Osteoblast (primary cell): ENCODE measurements around the gene TENM4. TPM values are rescaled to one million over a fixed set of nuclear protein-coding genes. Genes with fewer than 3 reads are reported as not detected.
A peak's percentile ranks its signal among the peaks of the same experiment; 100 is the strongest.

ENCODE experiments used
- DNase-seq: peaks from one replicate; pipeline ENCODE4 v3.0.0; 2011; ENCODE audit warnings: low spot score, mixed read lengths; ENCODE audit not compliant: insufficient read length; ENCODE audit errors: missing footprints
- H2AFZ ChIP-seq: 2 replicates; pipeline ENCODE4 v1.6.0; 2011; ENCODE audit warnings: mild to moderate bottlenecking, low read length
- H3K27ac ChIP-seq: 2 replicates; pipeline ENCODE4 v1.5.1; 2011; ENCODE audit warnings: mild to moderate bottlenecking, low read depth, low read length, moderate library complexity
- H3K27me3 ChIP-seq: 2 replicates; pipeline ENCODE4 v1.6.0; 2012; ENCODE audit warnings: mild to moderate bottlenecking, control low read depth, inconsistent platforms, low read length, moderate library complexity; ENCODE audit not compliant: insufficient read depth
- H3K36me3 ChIP-seq: 2 replicates; pipeline ENCODE4 v1.5.1; 2011; ENCODE audit warnings: mild to moderate bottlenecking, low read length, control low read depth, moderate library complexity; ENCODE audit not compliant: insufficient read depth
- H3K4me1 ChIP-seq: 2 replicates; pipeline ENCODE4 v1.5.1; 2011; ENCODE audit warnings: mild to moderate bottlenecking, low read length, control low read depth, moderate library complexity; ENCODE audit not compliant: insufficient read depth
- H3K4me2 ChIP-seq: 2 replicates; pipeline ENCODE4 v1.6.0; 2011; ENCODE audit warnings: mild to moderate bottlenecking, low read length; ENCODE audit not compliant: insufficient read depth
- H3K4me3 ChIP-seq: fragments of 200-600 bp; sonication (generic); 3 replicates; pipeline ENCODE4 v1.5.1; 2012; ENCODE audit warnings: mild to moderate bottlenecking, low read length, inconsistent platforms; ENCODE audit not compliant: insufficient read depth
- H3K79me2 ChIP-seq: 2 replicates; pipeline ENCODE4 v1.6.0; 2012; ENCODE audit warnings: mild to moderate bottlenecking, low read length, control low read depth, inconsistent platforms; ENCODE audit not compliant: insufficient read depth
- H3K9me3 ChIP-seq: 2 replicates; pipeline ENCODE4 v1.5.1; 2011; ENCODE audit warnings: low read depth, low read length, control low read depth
- H4K20me1 ChIP-seq: 2 replicates; pipeline ENCODE4 v1.6.0; 2012; ENCODE audit warnings: mild to moderate bottlenecking, low read length, control low read depth; ENCODE audit not compliant: insufficient read depth
- total RNA-seq: library from RNA; depleted of rRNA; stranded (reverse); fragments of >200 nt; gene quantifications from 2 replicates; pipeline ENCODE4 v1.2.3, GENCODE V29; 2012
- TF ChIP-seq, protein P1 (sequence below): IDR thresholded peaks from 2 replicates; pipeline ENCODE4 v1.5.1; 2011; ENCODE audit warnings: mild to moderate bottlenecking, low read depth, low read length, moderate library complexity; ENCODE audit errors: extremely low read depth

The TENM4 gene
- total RNA-seq, 1 donor = 63.3 TPM

DNA sequence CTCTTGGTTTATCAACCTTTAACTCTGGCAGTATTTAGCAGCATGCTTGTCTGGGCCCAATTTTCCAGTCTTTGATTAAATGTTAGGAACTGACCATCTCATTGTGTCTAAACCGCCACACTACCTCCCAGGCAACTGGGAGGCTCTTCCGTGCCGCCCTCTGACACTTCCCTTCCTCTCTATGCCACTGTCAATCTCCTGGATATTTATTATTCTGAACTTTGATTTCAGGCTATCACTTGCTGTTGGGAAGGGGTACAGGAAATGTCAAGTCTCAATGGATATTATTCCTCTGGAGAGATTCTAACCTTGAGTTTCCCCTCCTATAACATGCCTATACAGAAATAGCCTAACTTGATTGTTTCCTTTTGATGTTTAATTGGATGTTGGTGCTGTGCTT lies 643.3 kb downstream of the TENM4 start:
- no peaks in the 10 kb centered on the region for H3K36me3 ChIP-seq
- no peaks in the 10 kb centered on the region for H3K9me3 ChIP-seq
- H3K27ac ChIP-seq = peak overlapping the region; percentile 93
- no peak for DNase-seq
- no peaks in the 10 kb centered on the region for H3K27me3 ChIP-seq
- H3K4me2 ChIP-seq = peak overlapping the region; percentile 28
- no peaks in the 10 kb centered on the region for H3K79me2 ChIP-seq
- H4K20me1 ChIP-seq = no peaks in the 10 kb centered on the region
- TF ChIP-seq, protein P1, sequence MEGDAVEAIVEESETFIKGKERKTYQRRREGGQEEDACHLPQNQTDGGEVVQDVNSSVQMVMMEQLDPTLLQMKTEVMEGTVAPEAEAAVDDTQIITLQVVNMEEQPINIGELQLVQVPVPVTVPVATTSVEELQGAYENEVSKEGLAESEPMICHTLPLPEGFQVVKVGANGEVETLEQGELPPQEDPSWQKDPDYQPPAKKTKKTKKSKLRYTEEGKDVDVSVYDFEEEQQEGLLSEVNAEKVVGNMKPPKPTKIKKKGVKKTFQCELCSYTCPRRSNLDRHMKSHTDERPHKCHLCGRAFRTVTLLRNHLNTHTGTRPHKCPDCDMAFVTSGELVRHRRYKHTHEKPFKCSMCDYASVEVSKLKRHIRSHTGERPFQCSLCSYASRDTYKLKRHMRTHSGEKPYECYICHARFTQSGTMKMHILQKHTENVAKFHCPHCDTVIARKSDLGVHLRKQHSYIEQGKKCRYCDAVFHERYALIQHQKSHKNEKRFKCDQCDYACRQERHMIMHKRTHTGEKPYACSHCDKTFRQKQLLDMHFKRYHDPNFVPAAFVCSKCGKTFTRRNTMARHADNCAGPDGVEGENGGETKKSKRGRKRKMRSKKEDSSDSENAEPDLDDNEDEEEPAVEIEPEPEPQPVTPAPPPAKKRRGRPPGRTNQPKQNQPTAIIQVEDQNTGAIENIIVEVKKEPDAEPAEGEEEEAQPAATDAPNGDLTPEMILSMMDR = no peak
- H2AFZ ChIP-seq = no peak overlapping the region
- peaks cover 71% of the 10 kb centered on the region for H3K4me1 ChIP-seq
- H3K4me3 ChIP-seq = no peak overlapping the region

DNA sequence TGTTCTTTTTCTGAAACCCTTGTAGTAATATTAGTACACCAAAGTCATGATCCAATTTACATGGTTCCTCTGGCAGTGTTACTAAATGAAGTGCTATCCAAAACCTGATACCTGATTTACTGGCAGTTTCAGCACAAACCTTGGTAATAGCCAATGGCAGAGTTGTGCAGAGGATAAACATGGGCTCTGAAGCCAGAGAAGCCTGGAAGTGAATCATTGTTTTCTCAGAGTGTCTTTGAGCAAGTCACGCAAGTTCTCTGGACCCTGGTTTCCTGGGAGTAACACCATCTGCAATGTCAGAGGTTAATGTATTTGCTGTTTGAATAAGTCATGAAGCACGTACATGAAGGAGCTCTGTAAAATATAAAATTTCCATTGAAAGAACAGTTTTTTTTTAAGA lies 643.9 kb downstream of the TENM4 start:
- Histone ChIP-seq H3K4me2 (peak overlapping the region; percentile 28), H3K36me3 (no peaks in the 10 kb centered on the region), H3K4me1 (peaks cover 69% of the 10 kb centered on the region), H3K27ac (peak overlapping the region; percentile 93), H3K9me3 (no peaks in the 10 kb centered on the region), H3K27me3 (no peaks in the 10 kb centered on the region), H3K79me2 (no peaks in the 10 kb centered on the region), H2AFZ (no peak overlapping the region), H3K4me3 (no peak overlapping the region), H4K20me1 (no peaks in the 10 kb centered on the region)
- TF ChIP-seq, protein P1 = no peak
- peak; percentile 74 for DNase-seq

DNA sequence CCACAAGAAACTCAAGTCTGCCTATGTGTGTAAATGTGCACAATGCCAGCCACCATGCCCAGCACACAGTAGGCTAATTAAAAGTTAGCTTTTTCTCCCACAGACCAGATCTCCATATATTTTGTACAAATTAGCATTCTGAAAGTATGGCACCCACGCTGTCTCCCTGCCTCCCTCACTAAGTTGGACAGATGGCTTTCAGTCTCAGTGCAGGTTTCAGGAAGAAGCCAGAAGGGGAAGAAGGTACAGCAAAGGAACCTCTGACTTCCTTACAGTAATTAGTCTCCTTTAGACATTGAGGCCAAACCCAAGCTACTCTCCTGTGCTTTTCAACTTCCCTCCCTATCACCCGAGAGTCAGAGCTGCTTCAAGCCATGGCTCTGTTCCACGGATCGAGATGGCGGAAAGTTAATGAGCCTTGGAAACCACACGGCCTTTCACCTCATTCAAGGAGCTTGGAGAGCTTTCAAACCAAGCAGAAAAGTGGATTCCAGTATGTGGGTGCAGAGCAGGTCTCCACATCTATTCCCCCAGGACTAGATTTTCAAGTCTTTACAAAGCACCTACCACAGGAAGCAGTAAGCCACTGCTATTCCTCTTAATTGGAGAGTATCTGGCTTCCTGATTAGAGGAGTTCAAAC lies 645.1 kb downstream of the TENM4 start:
- H3K4me1 ChIP-seq = peaks cover 67% of the 10 kb centered on the region
- peak overlapping the region; percentile 6 for H2AFZ ChIP-seq
- H3K36me3 ChIP-seq = no peaks in the 10 kb centered on the region
- peak overlapping the region; percentile 93 for H3K27ac ChIP-seq
- H3K4me2 ChIP-seq = peak overlapping the region; percentile 28
- no peaks in the 10 kb centered on the region for H3K79me2 ChIP-seq
- H3K27me3 ChIP-seq = no peaks in the 10 kb centered on the region
- no peak overlapping the region for H3K4me3 ChIP-seq
- H3K9me3 ChIP-seq = no peaks in the 10 kb centered on the region
- no peak for DNase-seq
- H4K20me1 ChIP-seq = no peaks in the 10 kb centered on the region
- TF ChIP-seq, protein P1 = no peak

DNA sequence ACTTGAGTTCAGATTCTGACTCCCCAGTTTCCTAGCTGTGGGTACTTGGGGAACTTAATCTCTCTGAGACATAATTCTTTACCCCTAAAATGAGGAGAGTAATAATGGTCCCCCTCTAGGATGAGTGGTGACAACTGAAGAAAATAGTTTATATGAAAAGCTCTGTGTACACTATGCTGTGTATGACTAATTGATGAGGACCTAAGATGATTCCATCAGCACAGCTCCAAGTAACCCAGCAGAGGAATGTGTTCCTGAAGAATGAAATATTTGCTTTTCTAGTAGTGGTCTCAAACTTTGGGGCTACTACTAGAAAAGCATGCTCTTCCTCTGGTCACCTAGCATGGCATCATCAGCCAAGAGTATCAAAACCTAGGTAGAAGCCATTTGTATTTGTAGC lies 648.9 kb downstream of the TENM4 start:
- Histone ChIP-seq H3K79me2 (no peaks in the 10 kb centered on the region), H4K20me1 (no peaks in the 10 kb centered on the region), H3K27ac (no peak overlapping the region), H3K9me3 (no peaks in the 10 kb centered on the region), H2AFZ (no peak overlapping the region), H3K36me3 (no peaks in the 10 kb centered on the region), H3K4me2 (no peak overlapping the region), H3K27me3 (no peaks in the 10 kb centered on the region), H3K4me3 (no peak overlapping the region), H3K4me1 (peaks cover 32% of the 10 kb centered on the region)
- TF ChIP-seq, protein P1 = no peak
- DNase-seq = no peak
